OCI-LY3 (cell line): Measurements from ENCODE around the gene CARNS1.

ENCODE experiments used
- H2AFZ ChIP-seq: fragments of 200-600, 300-600 bp; shearing (Covaris generic); 2 replicates; pipeline ENCODE4 v1.6.0; 2014; ENCODE audit warnings: antibody characterized with exemption, low read depth, low read length
- H3K27ac ChIP-seq: fragments of 200-600, 300-600 bp; sonication (generic); 2 replicates; pipeline ENCODE4 v1.5.1; 2014; ENCODE audit warnings: mild to moderate bottlenecking, low read length, moderate library complexity, mixed read lengths
- H3K27me3 ChIP-seq: fragments of 200-600, 300-600 bp; sonication (generic); 2 replicates; pipeline ENCODE4 v1.6.1; 2014; ENCODE audit warnings: low read depth, low read length, mixed read lengths
- H3K36me3 ChIP-seq: fragments of 200-600, 300-600 bp; sonication (generic); replicated peaks from 2 replicates; pipeline ENCODE3; 2014; ENCODE audit warnings: low read depth, low read length, mixed read lengths
- H3K4me1 ChIP-seq: fragments of 300-600, 200-600 bp; sonication (generic); 2 replicates; pipeline ENCODE4 v1.6.1; 2014; ENCODE audit warnings: low read length, mixed read lengths
- H3K4me2 ChIP-seq: fragments of 200-600, 300-600 bp; sonication (generic); 2 replicates; pipeline ENCODE4 v1.6.1; 2014; ENCODE audit warnings: low read length, mixed read lengths
- H3K4me3 ChIP-seq: fragments of 300-600, 200-600 bp; sonication (generic); 2 replicates; pipeline ENCODE4 v1.5.1; 2014; ENCODE audit warnings: antibody characterized with exemption, mild to moderate bottlenecking, low read length, moderate library complexity
- H3K79me2 ChIP-seq: fragments of 300-600, 200-600 bp; shearing (Covaris generic); 2 replicates; pipeline ENCODE4 v1.6.1; 2014; ENCODE audit warnings: mild to moderate bottlenecking, low read length, mixed read lengths
- H3K9ac ChIP-seq: fragments of 300-600, 200-600 bp; shearing (Covaris generic); 2 replicates; pipeline ENCODE4 v1.6.0; 2014; ENCODE audit warnings: mild to moderate bottlenecking, low read length, moderate library complexity
- H3K9me3 ChIP-seq: fragments of 200-600, 300-600 bp; shearing (Covaris generic); 2 replicates; pipeline ENCODE4 v1.6.1; 2014; ENCODE audit warnings: low read length, mixed read lengths; ENCODE audit not compliant: insufficient read depth
- H4K20me1 ChIP-seq: fragments of 200-600, 300-600 bp; sonication (generic); 2 replicates; pipeline ENCODE4 v1.6.1; 2016; ENCODE audit warnings: low read length, mixed read lengths; ENCODE audit not compliant: insufficient read depth
- CTCF ChIP-seq: fragments of 200-600, 300-600 bp; sonication (generic); IDR thresholded peaks from 2 replicates; pipeline ENCODE4 v1.5.1; 2014; ENCODE audit warnings: antibody characterized with exemption, low read length, low read depth
- EZH2phosphoT487 ChIP-seq: fragments of 200-600 bp; shearing (Covaris generic); IDR thresholded peaks from 2 replicates; pipeline ENCODE4 v1.6.1; 2018; ENCODE audit warnings: antibody characterized with exemption, mixed run types, low read depth

Gene CARNS1

GRCh38 chr11:67366961-67367760 is 48.3 kb upstream of the CARNS1 start:
- H4K20me1 ChIP-seq = peaks cover 10% of the 10 kb centered on the region; the same call in 1 of the 2 replicates
- H3K4me1 ChIP-seq = peaks cover 12% of the 10 kb centered on the region
- H3K27me3 ChIP-seq = no peaks in the 10 kb centered on the region
- no peaks in the 10 kb centered on the region for H3K9me3 ChIP-seq
- H3K79me2 ChIP-seq = peaks cover 22% of the 10 kb centered on the region
- peaks cover 8% of the 10 kb centered on the region for H3K36me3 ChIP-seq
- H2AFZ ChIP-seq = no peak overlapping the region
- no peak overlapping the region for H3K9ac ChIP-seq
- no peak overlapping the region for H3K27ac ChIP-seq
- no peak overlapping the region for H3K4me3 ChIP-seq
- TF ChIP-seq CTCF (no peak), EZH2phosphoT487 (no peak)
- H3K4me2 ChIP-seq = no peak overlapping the region

- Histone ChIP-seq H3K27me3 (no peaks in the 10 kb centered on the region), H2AFZ (no peak overlapping the region), H3K4me1 (peaks cover 13% of the 10 kb centered on the region), H4K20me1 (peaks cover 10% of the 10 kb centered on the region; the same call in 1 of the 2 replicates), H3K79me2 (peaks cover 23% of the 10 kb centered on the region), H3K36me3 (peaks cover 8% of the 10 kb centered on the region), H3K27ac (no peak overlapping the region), H3K9me3 (no peaks in the 10 kb centered on the region), H3K9ac (no peak overlapping the region), H3K4me3 (no peak overlapping the region), H3K4me2 (no peak overlapping the region)
- TF ChIP-seq EZH2phosphoT487 = no peak
- no peak for TF ChIP-seq CTCF
These were observed 47.7 kb upstream of the CARNS1 start for GRCh38 chr11:67367761-67368227.

- H3K27ac ChIP-seq = no peak overlapping the region
- H3K4me2 ChIP-seq = no peak overlapping the region
- no peaks in the 10 kb centered on the region for H3K9me3 ChIP-seq
- peaks cover 8% of the 10 kb centered on the region for H3K36me3 ChIP-seq
- peaks cover 29% of the 10 kb centered on the region for H3K79me2 ChIP-seq
- no peak overlapping the region for H3K4me3 ChIP-seq
- H3K27me3 ChIP-seq = no peaks in the 10 kb centered on the region
- no peak overlapping the region for H2AFZ ChIP-seq
- H4K20me1 ChIP-seq = peaks cover 10% of the 10 kb centered on the region; the same call in 1 of the 2 replicates
- H3K9ac ChIP-seq = no peak overlapping the region
- no peak for TF ChIP-seq EZH2phosphoT487
- no peak for TF ChIP-seq CTCF
- peaks cover 13% of the 10 kb centered on the region for H3K4me1 ChIP-seq
These were observed 46.9 kb upstream of the CARNS1 start for GRCh38 chr11:67368621-67369020.

- Histone ChIP-seq H3K27me3 (no peaks in the 10 kb centered on the region), H3K4me2 (no peak overlapping the region), H2AFZ (no peak overlapping the region), H4K20me1 (peaks cover 10% of the 10 kb centered on the region; the same call in 1 of the 2 replicates), H3K79me2 (peaks cover 32% of the 10 kb centered on the region), H3K27ac (no peak overlapping the region), H3K36me3 (peaks cover 8% of the 10 kb centered on the region), H3K9ac (no peak overlapping the region), H3K4me3 (no peak overlapping the region), H3K4me1 (peaks cover 17% of the 10 kb centered on the region), H3K9me3 (no peaks in the 10 kb centered on the region)
- no peak for TF ChIP-seq EZH2phosphoT487
- TF ChIP-seq CTCF = no peak
These were observed 46.2 kb upstream of the CARNS1 start for GRCh38 chr11:67369275-67369674.
